Colonic mucosa (tissue), 4 donors: ENCODE results near the gene RHBDL1. TPM values are rescaled to one million over a fixed set of nuclear protein-coding genes. Genes with fewer than 3 reads are reported as not detected.

ENCODE experiments used
- DNase-seq: peaks from one replicate; pipeline ENCODE4 v3.0.0-alpha.2; 2020
- H3K27ac ChIP-seq: fragments of 200-600 bp; one replicate; pipeline ENCODE4 v1.8.0; 2021
- H3K27me3 ChIP-seq: fragments of 200-600 bp; one replicate; pipeline ENCODE4 v1.8.0; 2021
- H3K36me3 ChIP-seq: fragments of 200-600 bp; one replicate; pipeline ENCODE4 v1.8.0; 2021
- H3K4me1 ChIP-seq: fragments of 200-600 bp; one replicate; pipeline ENCODE4 v1.8.0; 2021; ENCODE audit warnings: mild to moderate bottlenecking
- H3K4me3 ChIP-seq: fragments of 200-600 bp; one replicate; pipeline ENCODE4 v1.8.0; 2021
- H3K9ac ChIP-seq, 2 donors: one replicate each; pipeline ENCODE4 v1.7.0; 2013; ENCODE audit warnings: control low read depth in 2 of 2, low read depth in 2 of 2, low read length in 2 of 2
- H3K9me3 ChIP-seq: fragments of 200-600 bp; one replicate; pipeline ENCODE4 v1.8.0; 2021
- intact Hi-C: fragments of 100-400 bp; cut with DNase I; formaldehyde crosslinking; loops from one replicate; pipeline ENCODE4 v1.14.1; 2022
- total RNA-seq, 2 donors: library from RNA; stranded (reverse); fragmentation: NEBNext Ultra II Directional in 1 of 2; extraction: Animal tissue kit (Norgen Biotek cat#: 25700) in 1 of 2; gene quantifications; one replicate each; pipeline ENCODE4 v1.2.1, GENCODE V29; 2021
- TF ChIP-seq, protein P1 (sequence below): fragments of 200-600 bp; IDR thresholded peaks from one replicate; pipeline ENCODE4 v1.8.0; 2022; ENCODE audit warnings: antibody characterized with exemption, mild to moderate bottlenecking
- donor health status: healthy.
- donor health status: DM: no; HTN: no; CAD: no.
- donor health status: DM: no; HTN: no; CAD: no.

RHBDL1 gene
- total RNA-seq, 2 donors from 2014 or later = 4.0 to 5.7 TPM

DNA sequence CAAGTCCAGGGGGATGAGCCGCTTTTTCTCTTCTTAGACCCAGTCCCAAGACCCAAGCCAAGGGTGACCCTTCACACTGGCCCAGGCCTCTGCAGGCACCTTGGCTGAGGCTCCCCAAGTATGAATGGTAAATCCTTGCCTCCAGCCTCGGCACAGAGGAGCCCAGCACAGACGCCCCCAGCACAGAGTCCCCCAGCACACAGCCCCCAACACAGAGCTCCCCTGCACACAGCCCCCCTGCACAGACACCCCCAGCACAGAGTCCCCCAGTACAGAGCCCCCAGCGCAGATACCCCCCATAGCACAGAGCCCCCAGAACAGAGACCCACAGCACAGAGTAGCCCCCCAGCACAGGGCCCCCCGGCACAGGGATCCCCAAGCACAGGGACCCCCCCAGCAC is 34.9 kb upstream of the RHBDL1 start:
- H3K4me3 ChIP-seq = no peak overlapping the region
- intact Hi-C loops = no loop called here
- no peak overlapping the region for H3K27ac ChIP-seq
- no peaks in the 10 kb centered on the region for H3K27me3 ChIP-seq
- DNase-seq = no peak
- no peaks in the 10 kb centered on the region for H3K36me3 ChIP-seq
- H3K9me3 ChIP-seq = no peaks in the 10 kb centered on the region
- TF ChIP-seq, protein P1, sequence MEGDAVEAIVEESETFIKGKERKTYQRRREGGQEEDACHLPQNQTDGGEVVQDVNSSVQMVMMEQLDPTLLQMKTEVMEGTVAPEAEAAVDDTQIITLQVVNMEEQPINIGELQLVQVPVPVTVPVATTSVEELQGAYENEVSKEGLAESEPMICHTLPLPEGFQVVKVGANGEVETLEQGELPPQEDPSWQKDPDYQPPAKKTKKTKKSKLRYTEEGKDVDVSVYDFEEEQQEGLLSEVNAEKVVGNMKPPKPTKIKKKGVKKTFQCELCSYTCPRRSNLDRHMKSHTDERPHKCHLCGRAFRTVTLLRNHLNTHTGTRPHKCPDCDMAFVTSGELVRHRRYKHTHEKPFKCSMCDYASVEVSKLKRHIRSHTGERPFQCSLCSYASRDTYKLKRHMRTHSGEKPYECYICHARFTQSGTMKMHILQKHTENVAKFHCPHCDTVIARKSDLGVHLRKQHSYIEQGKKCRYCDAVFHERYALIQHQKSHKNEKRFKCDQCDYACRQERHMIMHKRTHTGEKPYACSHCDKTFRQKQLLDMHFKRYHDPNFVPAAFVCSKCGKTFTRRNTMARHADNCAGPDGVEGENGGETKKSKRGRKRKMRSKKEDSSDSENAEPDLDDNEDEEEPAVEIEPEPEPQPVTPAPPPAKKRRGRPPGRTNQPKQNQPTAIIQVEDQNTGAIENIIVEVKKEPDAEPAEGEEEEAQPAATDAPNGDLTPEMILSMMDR = no peak
- H3K9ac ChIP-seq = peak overlapping the region; percentile 84 to 97
- H3K4me1 ChIP-seq = peaks cover 10% of the 10 kb centered on the region

DNA sequence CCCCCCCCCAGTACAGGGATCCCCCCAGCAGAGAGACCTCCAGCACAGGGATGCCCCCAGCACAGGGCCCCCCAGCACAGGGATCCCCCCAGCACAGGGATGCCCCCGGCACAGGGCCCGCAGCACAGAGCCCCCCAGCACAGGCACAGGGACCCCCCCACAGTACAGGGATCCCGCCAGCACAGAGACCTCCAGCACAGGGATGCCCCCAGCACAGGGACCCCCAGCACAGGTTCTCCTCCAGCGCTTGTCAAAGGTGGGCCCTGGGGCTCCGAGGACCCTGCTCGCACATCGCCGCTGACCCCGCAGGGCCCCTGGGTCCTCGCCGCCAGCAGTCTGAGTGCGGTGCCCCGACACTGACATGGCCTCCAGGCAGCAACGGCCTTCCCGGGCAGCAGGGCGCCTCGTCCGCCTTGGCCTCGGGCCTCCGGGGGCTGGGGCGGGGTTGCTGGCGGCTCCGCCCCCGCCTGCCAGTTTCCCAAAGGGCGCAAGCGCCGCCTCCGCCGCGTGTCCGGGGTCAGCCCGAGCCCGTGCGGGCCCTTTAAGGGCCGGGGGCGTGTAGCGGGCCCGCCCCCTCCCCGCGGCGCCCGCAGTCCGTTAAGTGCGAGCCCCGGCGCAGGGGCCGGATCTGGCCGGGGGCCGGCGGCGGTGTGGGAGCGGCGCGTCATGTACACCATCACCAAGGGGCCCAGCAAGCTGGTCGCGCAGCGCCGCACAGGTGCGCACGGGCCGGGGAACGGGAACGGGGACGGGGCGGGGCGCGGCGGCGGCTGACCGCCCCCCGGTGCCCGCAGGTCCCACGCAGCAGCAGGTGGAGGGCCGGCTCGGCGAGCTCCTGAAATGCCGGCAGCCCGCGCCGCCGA is 33.9 kb upstream of the RHBDL1 start, which contains the start of gene MCRIP2:
Gene MCRIP2 (plus strand): TSS at position 503 of the 863 bp plus-strand sequence. CDS start 164 bp downstream, at position 667.
- H3K9ac ChIP-seq = peak within 1 kb of the TSS; percentile 95 to 97
- DNase-seq = peak; percentile 91
- H3K27me3 ChIP-seq = no peaks in the 10 kb centered on the region
- peak within 1 kb of the TSS; percentile 86 for H3K27ac ChIP-seq
- H3K4me3 ChIP-seq = peak within 1 kb of the TSS; percentile 87
- no peaks in the 10 kb centered on the region for H3K36me3 ChIP-seq
- H3K4me1 ChIP-seq = peaks cover 15% of the 10 kb centered on the region
- TF ChIP-seq, protein P1 = no peak
- H3K9me3 ChIP-seq = no peaks in the 10 kb centered on the region
- intact Hi-C loops = no loop called here

DNA sequence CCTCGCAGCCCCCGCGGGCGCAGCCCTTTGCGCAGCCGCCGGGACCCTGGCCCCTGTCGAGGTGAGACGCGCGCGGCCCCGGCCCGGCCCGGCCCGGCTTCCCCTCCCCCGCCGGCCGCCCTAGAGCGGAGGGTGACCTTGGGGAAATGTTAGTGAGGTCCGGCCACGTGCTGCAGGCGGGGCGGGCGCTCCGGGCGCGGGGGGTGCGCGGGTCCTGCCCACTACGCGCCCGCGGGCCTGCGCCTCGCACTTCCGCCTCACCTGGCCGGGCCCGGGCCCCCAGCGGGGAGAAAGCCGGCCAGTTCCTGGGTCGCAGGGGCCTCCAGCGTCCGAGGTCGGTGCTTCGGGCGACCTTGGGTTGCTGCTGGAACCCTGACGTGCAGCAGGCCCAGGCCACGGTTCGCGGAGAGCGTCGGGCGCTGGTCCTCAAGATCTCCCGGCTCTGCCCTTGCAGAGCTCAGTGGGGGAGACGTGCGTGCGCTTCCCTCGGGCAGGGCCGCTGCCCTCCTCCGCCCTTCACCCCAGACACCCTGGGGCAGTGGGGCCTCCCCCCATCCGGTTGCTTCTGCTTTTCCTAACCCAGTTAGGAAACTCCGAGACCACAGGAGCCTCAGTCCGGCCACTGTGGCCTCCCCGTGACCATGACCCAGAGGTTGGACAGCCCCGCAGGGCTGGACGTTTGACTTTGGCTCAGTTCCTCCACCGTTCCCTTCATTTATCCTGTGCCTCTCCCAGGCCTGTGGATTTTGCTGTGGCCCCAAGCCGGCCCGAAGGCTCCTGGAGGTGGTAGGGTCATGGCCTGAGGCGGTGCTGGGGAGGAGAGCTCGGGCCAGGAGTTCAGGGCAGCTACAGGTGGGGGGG is 33.1 kb upstream of the RHBDL1 start:
- Histone ChIP-seq H3K27me3 (no peaks in the 10 kb centered on the region), H3K27ac (peak overlapping the region; percentile 86), H3K4me1 (peaks cover 23% of the 10 kb centered on the region), H3K9me3 (no peaks in the 10 kb centered on the region), H3K36me3 (no peaks in the 10 kb centered on the region), H3K9ac (peak overlapping the region; percentile 95 to 97), H3K4me3 (peak overlapping the region; percentile 87)
- peak; percentile 81 for DNase-seq
- TF ChIP-seq, protein P1 = no peak
- intact Hi-C loops = no loop called here

DNA sequence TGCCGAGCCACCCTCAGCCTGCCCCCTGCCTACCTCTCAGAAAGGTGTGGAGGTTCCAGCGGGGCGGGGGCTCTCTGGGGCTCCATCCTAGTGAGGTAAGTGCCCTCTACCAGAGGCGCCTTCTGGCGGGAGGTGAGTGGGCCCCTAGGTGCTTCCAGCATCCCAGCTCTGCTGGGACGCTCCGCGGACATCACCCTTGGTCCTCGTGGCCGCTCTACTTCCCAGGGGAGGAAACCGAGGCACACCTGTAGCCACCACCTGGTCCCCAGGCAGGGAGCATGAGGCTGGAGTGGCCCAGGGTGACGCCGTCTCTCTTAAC is 32.5 kb upstream of the RHBDL1 start:
- TF ChIP-seq, protein P1 = no peak
- Histone ChIP-seq H3K4me1 (peaks cover 29% of the 10 kb centered on the region), H3K36me3 (no peaks in the 10 kb centered on the region), H3K4me3 (peak overlapping the region; percentile 87), H3K9me3 (no peaks in the 10 kb centered on the region), H3K9ac (peak overlapping the region; percentile 95 to 97), H3K27me3 (no peaks in the 10 kb centered on the region), H3K27ac (peak overlapping the region; percentile 86)
- no peak for DNase-seq
- intact Hi-C loops = no loop called here

DNA sequence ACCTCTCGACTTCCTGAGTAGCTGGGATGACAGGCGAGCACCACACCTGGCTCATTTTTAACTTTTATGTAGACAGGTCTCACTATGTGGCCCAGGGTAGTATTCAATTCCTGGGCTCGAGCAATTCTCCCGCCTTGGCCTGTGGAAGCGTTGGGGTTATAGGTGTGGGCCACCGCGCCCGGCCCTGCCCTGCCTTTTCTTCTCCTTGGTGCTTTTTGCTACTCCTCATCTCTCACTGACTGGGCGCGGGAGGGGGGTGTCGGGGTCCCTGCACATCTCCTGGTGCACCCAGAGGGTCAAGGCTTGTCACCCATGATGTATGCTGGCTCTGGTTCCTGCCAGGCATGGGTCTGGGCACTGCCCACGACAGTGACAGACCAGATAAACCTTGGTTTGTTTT is 30.9 kb upstream of the RHBDL1 start:
- intact Hi-C loops = no loop called here
- TF ChIP-seq, protein P1 = no peak
- DNase-seq = no peak
- H3K4me3 ChIP-seq = no peak overlapping the region
- H3K9ac ChIP-seq = peak overlapping the region; percentile 12 to 95
- no peaks in the 10 kb centered on the region for H3K27me3 ChIP-seq
- peaks cover 34% of the 10 kb centered on the region for H3K4me1 ChIP-seq
- no peaks in the 10 kb centered on the region for H3K9me3 ChIP-seq
- H3K27ac ChIP-seq = peak overlapping the region; percentile 80
- H3K36me3 ChIP-seq = no peaks in the 10 kb centered on the region
